A549 treated with ZK216348 at 1 μM for 4 hours (cell line): Measurements from ENCODE around the gene TP63. TPM values are rescaled to one million over a fixed set of nuclear protein-coding genes. Genes with fewer than 3 reads are reported as not detected.

Experiments
- total RNA-seq: library from RNA; stranded (reverse); fragments of 200-300 nt; extraction: Qiagen RNA extraction; gene quantifications from 5 replicates; pipeline ENCODE4 v1.2.3, GENCODE V29; 2022; ENCODE audit warnings: low read depth

TP63 gene
- total RNA-seq, result 0.14 to 0.34 TPM (median 0.27 TPM) in 5 replicates

DNA sequence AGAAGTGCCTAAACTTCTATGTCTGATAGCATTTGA lies at the start of gene TP63:
TP63 (plus strand) TSS at position 17 of the 36 bp plus-strand sequence. CDS start 127 bp downstream, outside the sequence.

